Smooth muscle cell (in vitro differentiated cells): ENCODE measurements around the gene RAPGEF4. TPM values are rescaled to one million over a fixed set of nuclear protein-coding genes. Genes with fewer than 3 reads are reported as not detected.

Source experiments
- DNase-seq: peaks from one replicate; lab custom pipeline; 2025; ENCODE audit not compliant: unreplicated experiment; lab: John Stamatoyannopoulos, UW
- H2AFZ ChIP-seq: fragments of 200-600 bp; sonication (generic); 2 replicates; pipeline ENCODE4 v1.6.0; 2016; ENCODE audit warnings: antibody characterized with exemption, low read depth, mild to moderate bottlenecking
- H3F3A ChIP-seq: fragments of 200-600 bp; sonication (generic); 2 replicates; pipeline ENCODE4 v1.6.0; 2017; ENCODE audit warnings: antibody characterized with exemption, low read depth
- H3K27ac ChIP-seq: fragments of 200-600 bp; sonication (generic); 2 replicates; pipeline ENCODE4 v1.5.1; 2016; ENCODE audit warnings: low read depth, mild to moderate bottlenecking
- H3K27me3 ChIP-seq: fragments of 200-600 bp; sonication (generic); 2 replicates; pipeline ENCODE4 v1.6.1; 2016; ENCODE audit warnings: low read depth, mild to moderate bottlenecking
- H3K36me3 ChIP-seq: fragments of 200-600 bp; sonication (generic); 2 replicates; pipeline ENCODE4 v1.5.1; 2016; ENCODE audit warnings: low read depth
- H3K4me1 ChIP-seq: fragments of 200-600 bp; sonication (generic); 2 replicates; pipeline ENCODE4 v1.5.1; 2016; ENCODE audit warnings: low read depth
- H3K4me2 ChIP-seq: fragments of 200-600 bp; sonication (generic); 2 replicates; pipeline ENCODE4 v1.6.0; 2016; ENCODE audit warnings: mild to moderate bottlenecking
- H3K4me3 ChIP-seq: fragments of 200-600 bp; sonication (generic); 2 replicates; pipeline ENCODE4 v1.5.1; 2016; ENCODE audit warnings: mild to moderate bottlenecking
- H3K79me2 ChIP-seq: fragments of 200-600 bp; sonication (generic); 2 replicates; pipeline ENCODE4 v1.6.0; 2016; ENCODE audit warnings: low read depth, mild to moderate bottlenecking
- H3K9ac ChIP-seq: fragments of 200-600 bp; sonication (generic); 2 replicates; pipeline ENCODE4 v1.6.0; 2016; ENCODE audit warnings: low read depth
- H3K9me3 ChIP-seq: fragments of 200-600 bp; sonication (generic); replicated peaks from 2 replicates; pipeline ENCODE4 v1.5.1; 2016; ENCODE audit warnings: low read depth
- H4K20me1 ChIP-seq: fragments of 200-600 bp; sonication (generic); 2 replicates; pipeline ENCODE4 v1.6.0; 2016; ENCODE audit warnings: low read depth
- WGBS: methylation state at CpG from one replicate; pipeline ENCODE4 v1.1.7; 2016; ENCODE audit warnings: low lambda C conversion rate; 5-methylcytosine and 5-hydroxymethylcytosine counted together
- polyA plus RNA-seq: library from polyadenylated mRNA; unstranded; fragments of >200 nt; fragmentation: Nextera tagmentation; extraction: Ambion mirVana; gene quantifications from 2 replicates; pipeline ENCODE4 v1.2.1, GENCODE V29; 2016
- total RNA-seq: library from RNA; depleted of rRNA; stranded (reverse); fragments of >200 nt; gene quantifications from 2 replicates; pipeline ENCODE4 v1.2.3, GENCODE V29; 2014
- TF ChIP-seq, protein P1 (sequence below): fragments of 200-600 bp; sonication (generic); IDR thresholded peaks from 2 replicates; pipeline ENCODE4 v1.5.1; 2017; ENCODE audit warnings: borderline replicate concordance, mild to moderate bottlenecking, antibody characterized with exemption; ENCODE audit not compliant: insufficient read depth, poor library complexity, severe bottlenecking

The RAPGEF4 gene
- total and polyA plus RNA-seq, 2 experiments from 2014 or later = 0.35 to 2.7 TPM

- Histone ChIP-seq H3K27ac (no peak overlapping the region), H3K9me3 (no peaks in the 10 kb centered on the region), H3F3A (no peaks in the 10 kb centered on the region), H3K79me2 (no peaks in the 10 kb centered on the region), H3K27me3 (peaks cover 4% of the 10 kb centered on the region), H4K20me1 (no peaks in the 10 kb centered on the region), H3K9ac (no peak overlapping the region), H3K4me2 (no peak overlapping the region), H3K36me3 (no peaks in the 10 kb centered on the region), H2AFZ (no peak overlapping the region), H3K4me1 (no peaks in the 10 kb centered on the region), H3K4me3 (no peak overlapping the region)
- DNase-seq = no peak
- WGBS = 96% methylated on average over 2 of the region's 2 CpGs
- TF ChIP-seq, protein P1, sequence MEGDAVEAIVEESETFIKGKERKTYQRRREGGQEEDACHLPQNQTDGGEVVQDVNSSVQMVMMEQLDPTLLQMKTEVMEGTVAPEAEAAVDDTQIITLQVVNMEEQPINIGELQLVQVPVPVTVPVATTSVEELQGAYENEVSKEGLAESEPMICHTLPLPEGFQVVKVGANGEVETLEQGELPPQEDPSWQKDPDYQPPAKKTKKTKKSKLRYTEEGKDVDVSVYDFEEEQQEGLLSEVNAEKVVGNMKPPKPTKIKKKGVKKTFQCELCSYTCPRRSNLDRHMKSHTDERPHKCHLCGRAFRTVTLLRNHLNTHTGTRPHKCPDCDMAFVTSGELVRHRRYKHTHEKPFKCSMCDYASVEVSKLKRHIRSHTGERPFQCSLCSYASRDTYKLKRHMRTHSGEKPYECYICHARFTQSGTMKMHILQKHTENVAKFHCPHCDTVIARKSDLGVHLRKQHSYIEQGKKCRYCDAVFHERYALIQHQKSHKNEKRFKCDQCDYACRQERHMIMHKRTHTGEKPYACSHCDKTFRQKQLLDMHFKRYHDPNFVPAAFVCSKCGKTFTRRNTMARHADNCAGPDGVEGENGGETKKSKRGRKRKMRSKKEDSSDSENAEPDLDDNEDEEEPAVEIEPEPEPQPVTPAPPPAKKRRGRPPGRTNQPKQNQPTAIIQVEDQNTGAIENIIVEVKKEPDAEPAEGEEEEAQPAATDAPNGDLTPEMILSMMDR = no peak
Measured at GRCh38 chr2:172725284-172725683, 10.4 kb upstream of the RAPGEF4 start.

DNA sequence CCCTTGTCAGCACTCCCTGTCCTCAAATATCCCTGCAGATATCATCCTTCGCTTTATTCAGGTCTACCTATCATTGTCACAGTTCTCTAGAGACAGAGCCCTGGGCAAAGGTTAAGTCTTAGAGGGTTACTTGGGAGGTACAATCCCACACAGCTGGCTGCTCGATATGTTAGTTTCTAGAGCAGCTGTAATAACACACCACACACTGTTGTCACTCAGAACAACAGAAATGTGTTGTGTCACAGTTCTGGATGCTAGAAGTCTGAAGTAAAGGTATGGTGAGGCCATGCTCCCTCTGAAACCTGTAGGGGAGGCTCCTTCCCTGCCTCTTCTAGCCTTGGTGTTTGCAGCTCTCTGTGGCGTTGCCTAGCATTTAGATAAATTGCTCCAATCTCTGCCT lies 9.9 kb upstream of the RAPGEF4 start:
- Histone ChIP-seq H3K27me3 (peaks cover 8% of the 10 kb centered on the region), H3F3A (no peaks in the 10 kb centered on the region), H3K27ac (no peak overlapping the region), H3K4me1 (no peaks in the 10 kb centered on the region), H2AFZ (no peak overlapping the region), H3K79me2 (no peaks in the 10 kb centered on the region), H3K9me3 (no peaks in the 10 kb centered on the region), H3K4me2 (no peak overlapping the region), H3K36me3 (no peaks in the 10 kb centered on the region), H4K20me1 (no peaks in the 10 kb centered on the region), H3K9ac (no peak overlapping the region), H3K4me3 (no peak overlapping the region)
- TF ChIP-seq, protein P1 = no peak
- DNase-seq = no peak
- 94% methylated on average over 3 of the region's 3 CpGs for WGBS

DNA sequence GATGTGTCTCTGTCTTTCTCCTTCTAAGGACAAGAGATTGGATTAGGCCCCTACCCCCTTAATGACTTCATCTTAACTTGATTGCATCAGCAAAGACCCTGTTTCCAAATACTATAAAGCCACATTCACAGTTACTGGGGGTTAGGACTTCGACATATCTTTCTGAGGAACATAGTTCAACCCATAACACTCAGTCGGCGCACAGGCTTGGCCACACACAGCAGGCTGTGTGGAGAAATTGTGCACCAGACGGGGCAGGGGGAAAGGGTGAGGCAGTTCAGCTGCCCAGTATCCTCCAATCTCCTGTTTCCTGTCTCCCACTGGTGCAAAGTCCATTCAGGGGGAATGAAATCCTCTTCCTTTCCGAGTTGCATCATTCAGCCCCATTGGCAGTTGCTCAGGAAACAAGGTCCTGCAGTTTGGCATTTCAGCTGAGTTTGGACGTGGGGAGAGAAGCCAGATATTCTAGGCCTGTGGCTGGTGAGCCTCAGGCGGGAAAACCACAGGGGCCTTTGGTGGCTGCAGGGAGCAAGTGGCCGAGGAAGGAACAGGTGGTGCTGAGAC lies 9.4 kb upstream of the RAPGEF4 start:
- no peak overlapping the region for H3K27ac ChIP-seq
- H3K9me3 ChIP-seq = no peaks in the 10 kb centered on the region
- no peak overlapping the region for H3K4me3 ChIP-seq
- no peaks in the 10 kb centered on the region for H3K4me1 ChIP-seq
- H4K20me1 ChIP-seq = no peaks in the 10 kb centered on the region
- H3K79me2 ChIP-seq = no peaks in the 10 kb centered on the region
- H3K4me2 ChIP-seq = no peak overlapping the region
- H3K9ac ChIP-seq = no peak overlapping the region
- H3K27me3 ChIP-seq = peaks cover 13% of the 10 kb centered on the region
- TF ChIP-seq, protein P1 = no peak
- no peak for DNase-seq
- H3F3A ChIP-seq = no peaks in the 10 kb centered on the region
- H3K36me3 ChIP-seq = no peaks in the 10 kb centered on the region
- WGBS = 80% methylated on average over 8 of the region's 8 CpGs
- H2AFZ ChIP-seq = no peak overlapping the region

DNA sequence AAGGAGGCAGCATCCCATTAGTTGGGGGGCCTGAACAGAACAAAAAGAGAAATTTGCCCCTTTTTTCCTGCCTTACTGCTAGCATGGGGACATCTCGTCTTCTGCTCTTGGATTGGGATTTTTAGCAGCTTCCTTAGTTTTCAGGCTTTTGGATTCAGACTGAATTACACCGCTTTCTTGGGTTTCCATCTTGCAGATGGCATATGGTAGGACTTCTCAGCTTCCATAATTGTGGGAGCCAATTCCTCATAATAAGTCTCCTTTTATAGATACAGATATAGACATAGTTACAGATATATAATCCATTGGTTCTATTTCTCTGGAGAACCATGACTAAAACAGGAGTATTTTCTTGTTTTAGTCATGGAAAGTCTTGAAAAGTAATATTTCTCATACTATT lies 5.2 kb upstream of the RAPGEF4 start:
- no peaks in the 10 kb centered on the region for H4K20me1 ChIP-seq
- 100% methylated on average over 2 of the region's 2 CpGs for WGBS
- H3K79me2 ChIP-seq = no peaks in the 10 kb centered on the region
- H3K36me3 ChIP-seq = no peaks in the 10 kb centered on the region
- H3F3A ChIP-seq = no peaks in the 10 kb centered on the region
- TF ChIP-seq, protein P1 = no peak
- no peak overlapping the region for H3K4me3 ChIP-seq
- H3K9me3 ChIP-seq = no peaks in the 10 kb centered on the region
- no peak for DNase-seq
- H3K27me3 ChIP-seq = peaks cover 49% of the 10 kb centered on the region
- no peak overlapping the region for H3K4me2 ChIP-seq
- no peaks in the 10 kb centered on the region for H3K4me1 ChIP-seq
- H2AFZ ChIP-seq = no peak overlapping the region
- no peak overlapping the region for H3K9ac ChIP-seq
- no peak overlapping the region for H3K27ac ChIP-seq
